ENCODE measurements around the gene ZNF8.
"Not testable (repeated sequence)": the region's sequence is repeated elsewhere in the genome, so short reads cannot be mapped to it uniquely, and the experiment has no call there.

The ZNF8 gene

GRCh38 chr19:58305065-58305931 lies 26.5 kb downstream of the ZNF8 start, which contains the start of gene ERVK3-1:
TSS of gene ERVK3-1 (plus strand) at chr19:58305377. CDS start at chr19:58312169, 6,792 bp downstream.
- in situ Hi-C loops (cut with HindIII; ENCODE audit: low sequenced_read_pairs) = no loop called here
- H3K4me3 ChIP-seq (ENCODE audit: low read depth, low read length) = peak within 1 kb of the TSS; percentile 80
- TF ChIP-seq CTCF (IDR thresholded peaks at IDR 0.05; ENCODE audit: low read depth, low read length, missing control alignments) = no peak
- DNase-seq (ENCODE audit: low read depth) = peak; percentile 90

- in situ Hi-C loops (cut with HindIII; ENCODE audit: low sequenced_read_pairs) = no loop called here
- no peak for TF ChIP-seq CTCF (IDR thresholded peaks at IDR 0.05; ENCODE audit: low read depth, low read length, missing control alignments)
- DNase-seq (ENCODE audit: low read depth) = no peak
- peak overlapping the region; percentile 80 for H3K4me3 ChIP-seq (ENCODE audit: low read depth, low read length)
These were observed 27.2 kb downstream of the ZNF8 start for GRCh38 chr19:58305932-58306323.

GRCh38 chr19:58307736-58308135 lies 29.0 kb downstream of the ZNF8 start:
- in situ Hi-C loops (cut with HindIII; ENCODE audit: low sequenced_read_pairs) = no loop called here
- H3K4me3 ChIP-seq (ENCODE audit: low read depth, low read length) = no peak overlapping the region
- no peak for TF ChIP-seq CTCF (IDR thresholded peaks at IDR 0.05; ENCODE audit: low read depth, low read length, missing control alignments)
- DNase-seq (ENCODE audit: low read depth) = no peak

GRCh38 chr19:58310685-58311084 lies 31.9 kb downstream of the ZNF8 start:
- DNase-seq (ENCODE audit: low read depth); in situ Hi-C loops (cut with HindIII; ENCODE audit: low sequenced_read_pairs); H3K4me3 ChIP-seq (ENCODE audit: low read depth, low read length): not testable (repeated sequence)
- TF ChIP-seq CTCF (IDR thresholded peaks at IDR 0.05; ENCODE audit: low read depth, low read length, missing control alignments) = peak; percentile 33

GRCh38 chr19:58311345-58311865 lies 32.6 kb downstream of the ZNF8 start:
- no peak for DNase-seq (ENCODE audit: low read depth)
- in situ Hi-C loops (cut with HindIII; ENCODE audit: low sequenced_read_pairs) = no loop called here
- no peak overlapping the region for H3K4me3 ChIP-seq (ENCODE audit: low read depth, low read length)
- TF ChIP-seq CTCF (IDR thresholded peaks at IDR 0.05; ENCODE audit: low read depth, low read length, missing control alignments) = no peak

- no peak for DNase-seq (ENCODE audit: low read depth)
- in situ Hi-C loops (cut with HindIII; ENCODE audit: low sequenced_read_pairs) = no loop called here
- TF ChIP-seq CTCF (IDR thresholded peaks at IDR 0.05; ENCODE audit: low read depth, low read length, missing control alignments) = no peak
- no peak overlapping the region for H3K4me3 ChIP-seq (ENCODE audit: low read depth, low read length)
These were observed 36.8 kb downstream of the ZNF8 start for GRCh38 chr19:58315580-58315979.

All from astrocyte of the cerebellum (primary cell).